H9 (cell line): ENCODE data around the gene FAM180A. TPM values are rescaled to one million over a fixed set of nuclear protein-coding genes. Genes with fewer than 3 reads are reported as not detected.

Experiments used
- DNase-seq: peaks from one replicate; pipeline ENCODE4 v3.0.0-alpha.2; 2017
- H2AFZ ChIP-seq: one replicate; pipeline ENCODE4 v1.6.1; 2013; ENCODE audit warnings: mild to moderate bottlenecking, low read length, control low read depth, moderate library complexity
- H2AK5ac ChIP-seq: 2 replicates; pipeline ENCODE4 v1.6.1; 2013; ENCODE audit warnings: low read length, control low read depth, mixed read lengths; ENCODE audit not compliant: insufficient read length
- H2BK120ac ChIP-seq: one replicate; pipeline ENCODE4 v1.6.1; 2013; ENCODE audit warnings: low read depth, mild to moderate bottlenecking, low read length, control low read depth, inconsistent platforms; ENCODE audit not compliant: poor library complexity, severe bottlenecking
- H2BK12ac ChIP-seq: 2 replicates; pipeline ENCODE4 v1.6.1; 2013; ENCODE audit warnings: low read length, control low read depth, mixed read lengths, low read depth; ENCODE audit not compliant: insufficient read length
- H2BK15ac ChIP-seq: 2 replicates; pipeline ENCODE4 v1.6.1; 2013; ENCODE audit warnings: low read depth, low read length, control low read depth
- H2BK20ac ChIP-seq: one replicate; pipeline ENCODE4 v1.6.1; 2013; ENCODE audit warnings: low read depth, mild to moderate bottlenecking, low read length, control low read depth, inconsistent platforms; ENCODE audit not compliant: poor library complexity, severe bottlenecking
- H2BK5ac ChIP-seq: 2 replicates; pipeline ENCODE4 v1.6.1; 2013; ENCODE audit warnings: low read length, control low read depth, mixed read lengths; ENCODE audit not compliant: insufficient read length
- H3K14ac ChIP-seq: 2 replicates; pipeline ENCODE4 v1.6.1; 2013; ENCODE audit warnings: low read length, control low read depth; ENCODE audit not compliant: insufficient read depth
- H3K18ac ChIP-seq: 2 replicates; pipeline ENCODE4 v1.6.1; 2013; ENCODE audit warnings: low read depth, mild to moderate bottlenecking, mixed read lengths, low read length, control low read depth; ENCODE audit not compliant: insufficient read length
- H3K23ac ChIP-seq: 2 replicates; pipeline ENCODE4 v1.6.1; 2013; ENCODE audit warnings: low read length, control low read depth, mixed read lengths, low read depth; ENCODE audit not compliant: insufficient read length
- H3K23me2 ChIP-seq: 2 replicates; pipeline ENCODE4 v1.6.1; 2013; ENCODE audit warnings: low read depth, mild to moderate bottlenecking, mixed read lengths, low read length, control low read depth; ENCODE audit not compliant: insufficient read length, poor library complexity, severe bottlenecking
- H3K27ac ChIP-seq: 2 replicates; pipeline ENCODE4 v1.5.1; 2013; ENCODE audit warnings: low read length, control low read depth, mixed read lengths, low read depth; ENCODE audit not compliant: insufficient read length
- H3K27me3 ChIP-seq: 2 replicates; pipeline ENCODE4 v1.6.1; 2013; ENCODE audit warnings: low read length, control low read depth, inconsistent platforms; ENCODE audit not compliant: insufficient read depth
- H3K4ac ChIP-seq: 2 replicates; pipeline ENCODE4 v1.6.1; 2013; ENCODE audit warnings: low read depth, mild to moderate bottlenecking, control low read depth, inconsistent platforms, low read length, moderate library complexity
- H3K4me1 ChIP-seq: 2 replicates; pipeline ENCODE4 v1.6.1; 2013; ENCODE audit warnings: low read length, control low read depth, inconsistent platforms; ENCODE audit not compliant: insufficient read depth
- H3K4me2 ChIP-seq: 2 replicates; pipeline ENCODE4 v1.6.1; 2013; ENCODE audit warnings: low read length, control low read depth, mixed read lengths; ENCODE audit not compliant: insufficient read length, insufficient read depth
- H3K56ac ChIP-seq: 2 replicates; pipeline ENCODE4 v1.6.1; 2013; ENCODE audit warnings: low read depth, mild to moderate bottlenecking, mixed read lengths, low read length, control low read depth; ENCODE audit not compliant: insufficient read length
- H3K79me1 ChIP-seq: 2 replicates; pipeline ENCODE4 v1.6.1; 2013; ENCODE audit warnings: low read depth, mild to moderate bottlenecking, moderate library complexity, low read length, control low read depth, inconsistent platforms; ENCODE audit not compliant: insufficient read depth, poor library complexity, severe bottlenecking
- H3K79me2 ChIP-seq: 2 replicates; pipeline ENCODE4 v1.6.1; 2013; ENCODE audit warnings: low read length, control low read depth, inconsistent platforms; ENCODE audit not compliant: insufficient read depth
- H3K9ac ChIP-seq: 2 replicates; pipeline ENCODE4 v1.6.1; 2013; ENCODE audit warnings: low read length, control low read depth, mixed read lengths; ENCODE audit not compliant: insufficient read length; ENCODE audit errors: extremely low read depth
- H3K9me3 ChIP-seq: one replicate; pipeline ENCODE4 v1.6.1; 2013; ENCODE audit warnings: low read depth, low read length, inconsistent platforms; ENCODE audit not compliant: control insufficient read depth
- H3T11ph ChIP-seq: one replicate; pipeline ENCODE4 v1.6.1; 2013; ENCODE audit warnings: mild to moderate bottlenecking, low read length, control low read depth, inconsistent platforms
- H4K20me1 ChIP-seq: one replicate; pipeline ENCODE4 v1.6.1; 2013; ENCODE audit not compliant: control insufficient read depth, insufficient read length, insufficient read depth
- H4K5ac ChIP-seq: 2 replicates; pipeline ENCODE4 v1.6.1; 2013; ENCODE audit warnings: low read depth, mild to moderate bottlenecking, mixed read lengths, low read length, control low read depth; ENCODE audit not compliant: insufficient read length
- H4K8ac ChIP-seq: replicated peaks from 2 replicates; pipeline ENCODE4 v1.6.1; 2013; ENCODE audit warnings: low read length, control low read depth, mixed read lengths, low read depth; ENCODE audit not compliant: insufficient read length
- H4K91ac ChIP-seq: 2 replicates; pipeline ENCODE4 v1.6.1; 2013; ENCODE audit warnings: low read depth, mild to moderate bottlenecking, moderate library complexity, mixed read lengths, low read length, control low read depth; ENCODE audit not compliant: insufficient read length
- H3K27ac Mint-ChIP-seq, 3 experiments: 2 replicates in 2 of 3; 3 replicates in 1 of 3; pipeline ENCODE4 v1.8.0; 2020 to 2021; ENCODE audit warnings: mixed read lengths in 3 of 3, mild to moderate bottlenecking in 1 of 3, moderate library complexity in 1 of 3
- H3K27me3 Mint-ChIP-seq: 2 replicates; pipeline ENCODE4 v1.8.0; 2021; ENCODE audit warnings: low read depth, mild to moderate bottlenecking, moderate library complexity, mixed read lengths
- H3K36me3 Mint-ChIP-seq, 3 experiments: 2 replicates in 2 of 3; 3 replicates in 1 of 3; pipeline ENCODE4 v1.8.0; 2020 to 2021; ENCODE audit warnings: low read depth in 3 of 3, mixed read lengths in 3 of 3; ENCODE audit not compliant: insufficient read depth in 1 of 3
- H3K4me1 Mint-ChIP-seq, 2 experiments: 2 replicates each; pipeline ENCODE4 v1.8.0; 2020; ENCODE audit warnings: mixed read lengths in 2 of 2
- H3K4me3 Mint-ChIP-seq, 2 experiments: 2 replicates in 1 of 2; 3 replicates in 1 of 2; pipeline ENCODE4 v1.8.0; 2020 to 2021; ENCODE audit warnings: mild to moderate bottlenecking in 2 of 2, mixed read lengths in 2 of 2, moderate library complexity in 1 of 2
- H3K9me3 Mint-ChIP-seq, 2 experiments: 2 replicates in 1 of 2; 3 replicates in 1 of 2; pipeline ENCODE4 v1.8.0; 2020; ENCODE audit warnings: mild to moderate bottlenecking in 2 of 2, mixed read lengths in 2 of 2, moderate library complexity in 1 of 2
- WGBS: extraction: QIAGEN DNeasy Blood & Tissue Kit; methylation state at CpG from one replicate; pipeline ENCODE4 v1.1.7; 2013; ENCODE audit warnings: missing lambda C conversion rate, low lambda C conversion rate, mixed read lengths; ENCODE audit not compliant: insufficient read length; ENCODE audit errors: extremely low coverage; 5-methylcytosine and 5-hydroxymethylcytosine counted together
- total RNA-seq: library from RNA; stranded (reverse); gene quantifications from 2 replicates; pipeline ENCODE4 v1.2.1, GENCODE V29; 2021
- TF ChIP-seq, protein P1 (sequence below): fragments of 200-600 bp; sonication (generic); conservative IDR thresholded peaks from 3 replicates; pipeline ENCODE4 v1.8.0; 2021; ENCODE audit warnings: antibody characterized with exemption, mild to moderate bottlenecking

Gene FAM180A
- total RNA-seq, 1 experiment from 2014 or later, result not detected

DNA sequence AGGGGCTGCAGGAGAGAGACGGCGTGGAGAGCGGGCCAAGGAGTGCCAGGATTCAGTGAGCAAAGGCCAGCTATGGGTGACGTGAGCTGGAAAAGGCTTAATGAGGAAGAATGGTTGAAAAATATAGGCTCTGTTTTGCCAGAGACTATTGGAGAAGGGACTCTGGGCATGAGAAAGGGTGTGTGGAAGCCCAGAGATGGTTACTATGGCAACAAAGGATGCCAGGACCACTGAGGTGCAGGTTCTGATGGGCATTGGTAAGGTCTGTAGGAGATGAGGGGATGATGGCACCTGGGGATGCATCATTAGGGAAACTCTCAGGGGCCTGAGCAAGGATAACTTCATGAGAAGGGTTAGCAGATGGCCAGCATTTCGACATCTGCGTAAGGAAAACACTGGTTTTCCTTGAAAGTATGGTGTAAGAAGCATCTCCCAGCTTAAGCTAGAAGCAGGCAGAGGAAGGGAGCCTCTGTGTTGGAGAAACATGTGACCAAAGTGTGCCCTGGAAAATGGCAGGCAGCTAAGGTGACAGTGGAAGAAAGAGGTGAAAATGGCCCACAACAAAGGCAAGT is 21.6 kb upstream of the FAM180A start:
- no CpG with 5 or more reads among the region's 6 CpGs for WGBS
- Histone ChIP-seq H4K8ac (no peak overlapping the region), H2BK15ac (no peak overlapping the region), H4K91ac (no peak overlapping the region), H2BK20ac (no peak overlapping the region), H4K20me1 (no peaks in the 10 kb centered on the region), H2BK5ac (no peak overlapping the region), H3K79me2 (no peaks in the 10 kb centered on the region), H3K56ac (no peak overlapping the region), H3K9ac (no peak overlapping the region), H3K18ac (no peak overlapping the region), H3K9me3 (no peaks in the 10 kb centered on the region), H3T11ph (no peak overlapping the region), H2AFZ (no peak overlapping the region), H3K4me1 (peaks cover 3% of the 10 kb centered on the region; the same call in 1 of the 2 replicates), H4K5ac (no peak overlapping the region), H2BK12ac (no peak overlapping the region), H3K23ac (no peak overlapping the region), H3K4ac (no peak overlapping the region), H3K27me3 (0 out of 2 replicates have a peak, but pooled peaks cover 1% of the 10 kb centered on the region), H3K4me2 (no peak overlapping the region), H3K14ac (no peak overlapping the region), H3K27ac (no peak overlapping the region), H3K79me1 (no peaks in the 10 kb centered on the region), H2BK120ac (no peak overlapping the region), H2AK5ac (no peak overlapping the region), H3K23me2 (no peaks in the 10 kb centered on the region)
- Mint-ChIP-seq H3K27ac (no peak overlapping the region), H3K9me3 (no peaks in the 10 kb centered on the region), H3K4me3 (no peak overlapping the region), H3K4me1 (peaks cover 38 to 50% of the 10 kb centered on the region in 2 experiments), H3K36me3 (no peaks in the 10 kb centered on the region), H3K27me3 (no peaks in the 10 kb centered on the region)
- no peak for DNase-seq
- TF ChIP-seq, protein P1, sequence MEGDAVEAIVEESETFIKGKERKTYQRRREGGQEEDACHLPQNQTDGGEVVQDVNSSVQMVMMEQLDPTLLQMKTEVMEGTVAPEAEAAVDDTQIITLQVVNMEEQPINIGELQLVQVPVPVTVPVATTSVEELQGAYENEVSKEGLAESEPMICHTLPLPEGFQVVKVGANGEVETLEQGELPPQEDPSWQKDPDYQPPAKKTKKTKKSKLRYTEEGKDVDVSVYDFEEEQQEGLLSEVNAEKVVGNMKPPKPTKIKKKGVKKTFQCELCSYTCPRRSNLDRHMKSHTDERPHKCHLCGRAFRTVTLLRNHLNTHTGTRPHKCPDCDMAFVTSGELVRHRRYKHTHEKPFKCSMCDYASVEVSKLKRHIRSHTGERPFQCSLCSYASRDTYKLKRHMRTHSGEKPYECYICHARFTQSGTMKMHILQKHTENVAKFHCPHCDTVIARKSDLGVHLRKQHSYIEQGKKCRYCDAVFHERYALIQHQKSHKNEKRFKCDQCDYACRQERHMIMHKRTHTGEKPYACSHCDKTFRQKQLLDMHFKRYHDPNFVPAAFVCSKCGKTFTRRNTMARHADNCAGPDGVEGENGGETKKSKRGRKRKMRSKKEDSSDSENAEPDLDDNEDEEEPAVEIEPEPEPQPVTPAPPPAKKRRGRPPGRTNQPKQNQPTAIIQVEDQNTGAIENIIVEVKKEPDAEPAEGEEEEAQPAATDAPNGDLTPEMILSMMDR, result no peak
